Stimulated activated naive CD8-positive, alpha-beta T cell treated with anti-CD3 and anti-CD28 coated beads, Interleukin-15, Interleukin-2, amounts not matched to agents 100 U/mL and 50 U/mL, for 24 hours (primary cell): Measurements from ENCODE around the gene NELFA.
"Not testable (repeated sequence)": the region's sequence is repeated elsewhere in the genome, so short reads cannot be mapped to it uniquely, and the experiment has no call there.

Source experiments
- ATAC-seq: fragments of 150-1000 bp; cut with Tn5 transposase; one replicate; pipeline ENCODE4 v1.10.0; 2021
- DNase-seq: peaks from one replicate; pipeline ENCODE4 v3.0.0; 2021

Gene NELFA

DNA sequence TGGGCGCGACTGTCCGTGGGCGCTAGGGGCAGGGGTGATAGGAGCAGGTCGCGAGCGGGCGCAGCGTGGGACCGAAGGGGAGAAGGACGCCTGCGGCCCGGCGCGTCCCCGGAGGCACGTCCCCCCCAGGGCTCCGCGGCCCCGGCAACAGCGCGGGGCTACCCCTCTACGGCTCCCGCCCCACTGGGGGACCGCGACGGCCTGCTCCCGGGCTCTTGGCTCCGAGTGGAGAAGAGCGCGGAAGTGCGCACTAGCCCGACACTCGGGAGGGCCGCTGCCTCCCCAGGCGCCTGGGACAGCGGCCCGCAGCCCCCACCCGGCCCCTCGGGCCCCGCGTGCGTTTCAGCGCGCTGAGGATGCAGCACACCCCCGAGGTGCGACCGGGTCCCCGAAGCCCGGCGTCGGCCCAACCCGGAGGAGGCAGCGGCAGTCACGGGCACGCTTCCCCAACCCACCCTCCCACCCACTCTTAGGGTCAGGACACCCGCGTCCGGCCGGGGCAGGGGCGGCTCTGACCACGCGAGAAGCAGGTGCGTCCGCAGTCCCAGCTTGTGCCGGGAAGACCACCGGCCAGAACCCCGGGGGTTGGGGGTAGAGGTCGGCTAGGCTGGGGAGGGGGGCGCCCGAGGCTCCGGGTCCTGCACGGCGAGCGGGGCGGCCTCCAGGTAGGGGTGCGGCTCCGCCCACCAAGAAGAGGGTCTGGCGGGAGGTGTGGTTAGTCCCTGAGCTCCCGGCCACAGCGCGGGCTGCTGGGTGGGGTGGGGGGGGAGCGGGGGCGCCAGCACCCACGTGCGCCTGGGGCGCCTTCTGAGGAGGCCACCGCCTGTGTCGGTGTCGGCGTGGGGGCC is 31.8 kb upstream of the NELFA start:
- no peak for DNase-seq
- ATAC-seq = no peak

DNA sequence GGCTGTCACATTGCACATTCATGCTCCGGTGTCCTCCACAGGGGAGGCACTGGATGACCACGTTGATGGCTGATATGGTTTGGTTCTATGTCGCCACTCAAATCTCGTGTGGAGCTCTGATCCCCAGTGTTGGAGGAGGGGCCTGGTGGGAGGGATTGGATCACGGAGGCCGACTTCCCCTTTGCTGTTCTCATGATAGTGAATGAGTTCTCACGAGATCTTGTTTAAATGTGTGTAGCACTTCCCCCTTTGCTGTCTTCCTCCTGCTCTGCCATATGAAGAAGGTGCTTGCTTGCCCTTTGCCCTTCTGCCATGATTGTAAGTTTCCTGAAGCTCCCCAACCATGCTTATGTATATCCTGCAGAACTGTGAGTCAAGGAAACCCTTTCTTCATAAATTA is 28.1 kb upstream of the NELFA start:
- no peak for DNase-seq

DNA sequence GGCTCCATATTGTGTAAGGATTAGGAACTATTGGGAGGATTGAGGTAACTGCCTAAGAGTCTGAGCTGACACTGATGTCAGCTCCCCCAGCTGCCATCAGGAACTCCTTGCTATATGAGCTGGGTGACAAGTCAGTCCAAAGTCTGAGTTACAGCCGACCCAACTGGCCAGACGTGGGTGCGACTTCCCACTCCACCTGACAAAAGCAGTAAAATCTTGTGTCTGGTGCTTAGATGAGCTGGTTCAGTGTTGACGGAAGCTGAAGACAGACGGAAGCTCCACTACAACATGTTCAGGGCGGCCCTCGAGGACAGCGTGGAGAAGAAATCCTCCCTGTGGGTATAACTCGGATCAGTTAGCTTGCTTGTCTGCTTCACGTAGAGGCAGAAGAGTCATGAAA is 27.6 kb upstream of the NELFA start:
- no peak for ATAC-seq

More for the DNA sequence above, 28.1 kb upstream of the NELFA start:
- no peak for ATAC-seq

DNA sequence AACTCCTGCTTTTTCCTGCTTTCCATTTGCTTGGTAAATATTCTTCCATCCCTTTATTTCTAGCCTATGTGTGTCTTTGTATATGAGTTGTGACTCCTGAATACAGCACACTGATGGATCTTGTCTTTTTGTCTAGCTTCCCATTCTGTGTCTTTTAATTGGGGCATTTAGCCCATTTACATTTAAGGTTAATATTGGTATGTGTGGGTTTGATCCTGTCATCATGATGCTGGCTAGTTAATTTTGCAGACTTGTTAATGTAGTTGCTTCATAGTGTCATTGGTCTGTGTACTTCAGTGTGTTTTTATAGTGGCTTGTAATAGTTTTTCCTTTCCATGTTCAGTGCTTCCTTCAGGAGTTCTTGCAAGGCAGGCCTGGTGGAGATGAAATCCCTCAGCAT is 22.4 kb upstream of the NELFA start:
- DNase-seq, ATAC-seq: not testable (repeated sequence)

More for the DNA sequence above, 27.6 kb upstream of the NELFA start:
- no peak for DNase-seq

DNA sequence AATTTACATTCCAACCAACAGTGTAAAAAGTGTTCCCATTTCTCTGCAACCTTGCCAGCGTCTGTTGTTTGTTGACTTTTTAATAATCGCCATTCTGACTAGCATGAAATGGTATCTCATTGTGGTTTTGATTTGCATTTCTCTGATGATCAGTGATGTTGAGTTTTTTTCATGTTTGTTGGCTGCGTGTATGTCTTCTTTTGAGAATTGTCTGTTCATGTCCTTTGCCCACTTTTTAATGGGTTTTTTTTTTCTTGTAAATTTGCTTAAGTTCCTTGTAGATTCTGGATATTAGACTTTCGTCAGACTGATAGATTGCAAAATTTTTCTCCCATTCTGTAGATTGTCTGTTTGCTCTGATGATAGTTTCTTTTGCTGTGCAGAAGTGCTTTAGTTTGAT is 18.3 kb upstream of the NELFA start:
- not testable (repeated sequence) for ATAC-seq, DNase-seq

DNA sequence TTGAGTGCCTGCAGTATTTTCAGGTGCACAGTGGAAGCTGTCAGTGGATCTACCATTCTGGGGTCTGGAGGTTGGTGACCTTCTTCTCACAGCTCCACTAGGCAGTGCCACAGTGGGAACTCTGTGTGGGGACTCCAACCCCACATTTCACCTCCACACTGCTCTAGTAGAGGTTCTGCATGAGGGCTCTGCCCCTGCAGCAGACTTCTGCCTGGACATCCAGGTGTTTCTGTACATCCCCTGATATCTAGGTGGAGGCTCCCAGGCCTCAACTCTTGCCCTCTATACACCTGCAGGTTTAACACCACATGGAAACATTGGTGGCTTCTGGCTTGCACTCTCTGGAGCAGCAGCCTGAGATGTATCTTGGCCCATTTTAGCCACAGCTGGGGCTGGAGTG is 17.0 kb upstream of the NELFA start:
- ATAC-seq (no peak), DNase-seq (no peak)

DNA sequence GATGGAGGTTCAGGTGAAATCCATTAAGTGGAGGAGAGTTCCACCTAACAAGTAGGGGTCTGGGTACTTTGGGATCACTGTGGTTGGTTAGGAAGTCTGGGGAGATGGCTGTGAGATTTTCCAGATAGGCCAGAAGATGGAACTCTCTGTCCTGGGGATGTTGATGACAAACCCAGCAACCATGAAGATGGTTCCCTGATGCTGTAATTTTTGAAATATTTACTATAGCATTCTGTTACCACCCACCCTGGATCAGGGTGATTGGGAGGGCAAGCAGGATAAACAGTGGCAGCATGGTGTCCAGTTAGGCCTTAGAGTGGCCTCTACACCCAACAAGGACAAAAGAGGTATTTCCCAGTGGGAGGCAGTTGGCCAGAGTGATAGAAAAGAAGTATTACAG is 15.9 kb upstream of the NELFA start:
- ATAC-seq (no peak), DNase-seq (no peak)

DNA sequence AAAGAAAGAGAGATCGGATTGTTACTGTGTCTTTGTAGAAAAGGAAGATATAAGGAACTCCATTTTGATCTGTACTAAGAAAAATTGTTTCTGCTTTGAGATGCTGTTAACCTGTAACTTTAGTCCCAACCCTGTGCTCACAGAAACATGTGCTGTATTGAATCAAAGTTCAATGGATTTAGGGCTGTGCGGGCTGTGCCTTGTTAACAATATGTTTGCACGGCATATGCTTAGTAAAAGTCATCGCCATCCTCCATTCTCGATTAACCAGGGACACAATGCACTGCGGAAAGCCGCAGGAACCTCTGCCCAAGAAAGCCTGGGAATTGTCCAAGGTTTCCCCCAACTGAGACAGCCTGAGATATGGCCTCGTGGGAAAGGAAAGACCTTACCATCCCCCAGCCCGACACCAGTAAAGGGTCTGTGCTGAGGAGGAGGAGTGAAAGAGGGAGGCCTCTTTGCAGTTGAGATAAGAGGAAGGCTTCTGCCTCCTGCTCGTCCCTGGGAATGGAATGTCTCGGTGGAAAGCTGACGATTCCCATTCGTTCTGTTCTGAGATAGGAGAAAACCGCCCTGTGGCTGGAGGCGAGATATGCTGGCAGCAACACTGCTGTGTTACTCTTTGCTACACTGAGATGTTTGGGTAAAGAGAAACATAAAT is 12.7 kb upstream of the NELFA start:
- not testable (repeated sequence) for DNase-seq, ATAC-seq

DNA sequence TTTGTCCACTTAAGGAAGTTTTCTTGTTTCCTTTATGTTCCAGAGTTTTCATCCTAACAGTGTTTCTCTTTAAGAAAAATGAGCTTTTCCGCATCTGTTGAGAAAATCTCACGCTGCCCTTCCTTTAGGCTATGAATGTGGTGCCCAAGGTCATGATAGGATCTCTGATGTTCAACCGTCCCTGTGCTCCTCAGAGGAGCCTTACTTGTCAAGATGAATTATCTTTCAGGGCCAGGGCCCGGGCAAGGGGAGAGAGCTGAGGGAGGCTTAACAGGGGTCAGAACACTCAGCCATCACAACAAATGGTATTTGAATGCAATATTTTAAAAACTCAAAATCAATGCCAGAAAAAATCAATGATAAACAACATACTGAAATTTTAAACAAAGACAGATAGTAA is 6.2 kb upstream of the NELFA start:
- DNase-seq (no peak), ATAC-seq (no peak)

DNA sequence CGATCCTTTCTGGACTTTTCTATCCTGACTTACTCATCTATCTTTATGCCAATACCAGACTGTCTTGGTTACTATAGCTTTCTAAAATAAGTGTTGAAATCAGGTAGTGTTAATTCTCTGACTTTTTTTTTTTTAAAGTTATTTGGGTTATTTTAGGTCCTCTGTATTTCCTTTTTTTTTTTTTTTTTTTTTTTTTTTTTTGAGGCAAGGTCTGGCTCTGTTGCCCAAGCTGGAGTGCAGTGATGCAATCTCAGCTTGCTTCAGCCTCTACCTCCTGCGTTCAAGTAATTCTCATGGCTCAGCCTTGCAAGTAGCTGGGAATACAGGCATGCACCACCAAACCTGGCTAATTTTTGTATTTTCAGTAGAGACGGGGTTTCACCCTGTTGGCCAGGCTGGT is 2.8 kb upstream of the NELFA start:
- ATAC-seq (no peak), DNase-seq (no peak)

DNA sequence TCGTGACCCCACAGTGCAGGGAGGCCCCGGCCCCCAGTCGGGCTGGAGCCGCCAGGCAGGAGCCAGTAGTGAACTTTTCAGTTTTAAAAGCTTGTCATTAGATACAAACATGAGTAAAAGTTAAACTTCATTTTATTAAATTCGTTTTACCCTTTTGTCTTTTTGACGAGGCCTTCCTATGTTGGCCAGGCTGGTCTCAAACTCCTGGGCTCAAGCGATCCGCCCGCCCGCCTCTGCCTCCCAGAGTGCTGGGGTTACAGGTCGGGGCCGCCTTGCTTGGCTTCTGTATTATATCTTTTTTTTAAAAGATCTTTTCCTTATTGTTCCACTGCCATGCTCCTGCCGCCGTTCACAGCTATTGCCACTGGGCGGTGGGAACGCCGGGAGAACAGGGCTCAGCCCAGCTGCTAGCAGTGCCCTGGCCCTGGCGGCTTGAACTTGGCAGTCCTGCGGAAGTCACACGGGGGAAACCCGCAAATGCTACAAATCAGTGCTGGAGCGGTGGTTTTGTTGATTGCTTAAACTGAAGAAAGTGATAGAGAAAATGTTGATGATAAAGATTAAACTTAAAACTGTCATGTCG is 968 bp upstream of the NELFA start:
- ATAC-seq (peak; percentile 40), DNase-seq (peak; percentile 63)

DNA sequence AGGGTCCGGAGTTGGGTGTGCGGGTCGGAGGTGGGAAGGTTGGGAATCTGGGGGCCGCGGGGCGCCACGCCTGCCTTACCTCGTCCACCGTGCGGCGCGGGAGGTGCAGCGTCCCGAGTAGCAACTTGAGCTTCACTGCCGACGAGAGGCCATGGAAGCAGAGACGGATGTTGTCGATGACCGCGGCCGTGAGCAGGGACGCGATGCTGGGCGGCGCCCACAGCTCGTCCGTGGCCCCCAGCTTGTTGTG is 178 bp downstream of the NELFA start:
- no peak for DNase-seq
- no peak for ATAC-seq

DNA sequence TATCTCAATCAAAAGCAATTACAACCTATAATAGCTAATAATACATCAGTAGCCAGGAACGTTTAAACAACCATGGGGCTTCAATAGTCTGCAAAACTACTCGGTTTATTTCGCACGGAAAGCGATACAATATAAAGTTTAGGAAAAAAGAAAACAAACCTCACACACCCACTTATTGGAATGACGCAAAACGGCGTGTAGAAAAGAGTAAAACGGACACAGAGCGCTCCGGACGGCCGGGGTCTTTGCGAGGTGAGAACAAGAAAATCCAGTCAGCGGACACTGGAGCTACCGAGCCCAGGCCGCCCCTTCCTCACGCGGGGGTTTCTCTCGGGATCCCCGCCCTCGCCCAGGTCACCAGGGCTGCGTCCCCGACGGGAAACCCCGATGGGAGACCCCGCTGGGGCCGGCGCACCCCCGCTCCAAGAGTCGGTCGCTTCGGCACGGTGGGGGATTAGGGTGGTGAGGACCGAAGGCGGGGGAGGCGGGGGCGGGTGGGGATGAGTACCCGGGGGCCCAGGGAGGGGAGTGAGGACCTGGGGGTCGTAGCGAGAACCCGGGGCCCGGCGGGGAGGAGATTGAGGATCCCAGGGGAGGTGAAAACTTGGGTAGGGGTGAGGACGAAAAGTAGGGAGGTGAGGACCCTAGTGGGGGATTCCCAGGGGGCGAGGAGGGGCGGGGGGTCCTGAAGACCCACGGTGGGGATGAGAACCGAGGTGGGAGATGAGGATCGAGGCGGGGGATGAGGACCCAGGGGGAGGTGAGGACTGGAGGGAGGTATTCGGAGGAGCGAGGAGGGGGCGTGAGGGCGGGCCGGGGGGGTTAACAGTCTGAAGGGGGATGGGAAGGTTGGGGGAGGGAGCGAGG is 737 bp downstream of the NELFA start:
- DNase-seq = no peak
- no peak for ATAC-seq

DNA sequence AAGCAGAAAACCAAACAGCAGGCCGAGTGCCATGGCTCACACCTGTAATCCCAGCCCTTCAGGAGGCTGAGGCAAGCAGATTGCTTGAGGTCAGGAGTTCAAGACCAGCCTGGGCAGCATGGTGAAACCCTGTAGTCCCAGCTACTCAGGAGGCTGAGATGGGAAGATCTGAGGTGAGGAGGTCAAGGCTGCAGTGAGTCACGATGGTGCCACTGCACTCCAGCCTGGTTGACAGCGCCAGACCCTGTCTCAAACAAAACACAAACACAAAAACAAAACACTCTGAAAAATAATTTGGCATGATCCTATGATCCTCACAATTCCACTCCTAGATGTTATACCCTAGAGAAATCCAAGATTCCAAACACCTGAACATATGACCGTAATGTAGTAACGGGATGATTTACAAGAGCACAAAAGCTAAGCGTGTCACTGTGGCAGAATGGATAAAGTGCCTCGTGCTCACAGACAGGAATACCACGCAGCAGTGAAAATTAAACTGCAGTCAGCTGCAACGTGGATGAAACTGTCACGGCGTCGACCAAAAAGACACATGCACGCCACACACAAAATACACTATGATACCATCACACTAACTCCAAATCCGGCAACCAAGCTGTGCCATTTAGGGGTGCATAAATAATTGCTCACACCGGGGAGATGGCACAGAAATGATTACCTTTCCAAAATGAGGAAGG is 1.7 kb downstream of the NELFA start:
- ATAC-seq = no peak
- no peak for DNase-seq

DNA sequence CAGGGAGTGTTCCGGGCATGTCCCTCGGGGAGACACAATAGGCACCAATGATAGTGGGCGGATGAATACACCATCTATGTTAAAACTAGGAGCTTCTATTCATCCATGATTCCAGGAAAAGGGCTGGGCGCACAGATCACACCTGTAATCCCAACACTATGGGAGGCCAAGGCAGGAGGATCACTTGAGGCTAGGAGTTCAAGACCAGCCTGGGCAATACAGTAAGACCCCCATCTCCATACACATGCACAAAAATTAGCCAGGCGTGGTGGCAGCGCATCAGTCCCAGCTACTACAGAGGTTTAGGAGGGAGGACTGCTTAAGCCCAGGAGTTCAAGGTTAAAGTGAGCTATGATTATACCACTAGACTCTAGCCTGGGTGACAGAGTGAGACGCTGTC is 2.4 kb downstream of the NELFA start:
- no peak for ATAC-seq
- DNase-seq = no peak

DNA sequence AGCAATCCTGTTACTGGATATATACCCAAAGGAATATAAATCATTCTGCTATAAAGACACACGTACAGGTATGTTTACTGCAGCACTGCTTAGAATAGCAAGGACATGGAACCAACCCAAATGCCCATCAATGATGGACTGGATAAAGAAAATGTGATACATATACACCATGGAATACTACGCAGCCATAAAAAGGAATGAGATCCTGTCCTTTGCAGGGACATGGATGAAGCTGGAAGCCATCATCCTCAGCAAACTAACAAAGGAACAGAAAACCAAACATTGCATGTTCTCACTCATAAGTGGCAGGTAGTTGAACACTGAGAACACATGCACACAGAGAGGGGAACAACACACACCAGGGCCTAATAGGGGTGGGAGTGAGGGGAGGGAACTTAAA is 5.4 kb downstream of the NELFA start:
- not testable (repeated sequence) for ATAC-seq, DNase-seq

DNA sequence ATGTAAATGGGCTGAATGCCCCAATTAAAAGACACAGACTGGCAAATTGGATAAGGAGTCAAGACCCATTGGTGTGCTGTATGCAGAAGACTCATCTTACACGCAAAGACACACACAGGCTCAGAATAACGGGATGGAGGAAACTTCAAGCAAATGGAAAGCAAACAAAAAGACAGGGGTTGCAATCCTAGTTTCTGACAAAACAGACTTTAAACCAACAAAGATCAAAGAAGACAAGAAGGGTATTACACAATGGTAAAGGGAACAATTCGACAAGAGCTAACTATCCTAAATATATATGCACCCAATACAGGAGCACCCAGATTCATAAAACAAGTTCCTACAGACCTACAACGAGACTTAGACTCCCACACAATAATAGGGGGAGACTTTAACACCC is 9.5 kb downstream of the NELFA start:
- not testable (repeated sequence) for ATAC-seq

DNA sequence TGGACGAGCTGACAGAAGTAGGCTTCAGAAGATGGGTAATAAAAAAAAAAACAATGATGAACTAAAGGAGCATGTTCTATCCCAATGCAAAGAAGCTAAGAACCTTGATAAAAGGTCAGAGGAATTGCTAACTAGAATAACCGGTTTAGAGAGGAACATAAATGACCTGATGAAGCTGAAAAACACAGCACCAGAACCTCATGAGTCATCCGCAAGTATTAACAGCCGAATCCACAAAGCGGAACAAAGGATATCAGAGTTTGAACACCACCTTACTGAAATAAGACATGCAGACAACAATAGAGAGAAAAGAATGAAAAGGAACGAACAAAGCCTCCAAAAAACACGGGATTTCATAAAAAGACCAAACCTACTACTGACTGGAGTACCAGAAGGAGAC is 10.5 kb downstream of the NELFA start:
- no peak for ATAC-seq
- DNase-seq = no peak

More for the DNA sequence above, 9.5 kb downstream of the NELFA start:
- not testable (repeated sequence) for DNase-seq

DNA sequence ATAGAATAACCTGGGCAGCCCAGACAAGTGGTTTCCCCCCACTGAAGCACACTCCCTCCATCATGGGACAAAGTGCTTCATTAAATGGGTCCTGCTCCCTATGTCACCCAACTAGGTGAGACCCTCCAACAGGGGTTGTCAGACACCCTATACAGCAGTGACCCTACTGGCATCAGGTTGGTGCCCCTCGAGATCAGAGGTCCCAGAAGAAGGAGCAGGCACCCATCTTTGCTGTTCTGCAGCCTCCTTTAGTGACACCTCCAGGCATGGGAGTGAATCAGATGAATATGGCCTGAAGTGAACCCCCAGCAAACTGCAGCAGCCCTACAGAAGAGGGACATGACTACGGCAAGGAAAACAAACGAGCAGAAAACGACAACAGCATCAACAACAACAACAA is 11.1 kb downstream of the NELFA start:
- ATAC-seq = no peak
- DNase-seq = no peak

DNA sequence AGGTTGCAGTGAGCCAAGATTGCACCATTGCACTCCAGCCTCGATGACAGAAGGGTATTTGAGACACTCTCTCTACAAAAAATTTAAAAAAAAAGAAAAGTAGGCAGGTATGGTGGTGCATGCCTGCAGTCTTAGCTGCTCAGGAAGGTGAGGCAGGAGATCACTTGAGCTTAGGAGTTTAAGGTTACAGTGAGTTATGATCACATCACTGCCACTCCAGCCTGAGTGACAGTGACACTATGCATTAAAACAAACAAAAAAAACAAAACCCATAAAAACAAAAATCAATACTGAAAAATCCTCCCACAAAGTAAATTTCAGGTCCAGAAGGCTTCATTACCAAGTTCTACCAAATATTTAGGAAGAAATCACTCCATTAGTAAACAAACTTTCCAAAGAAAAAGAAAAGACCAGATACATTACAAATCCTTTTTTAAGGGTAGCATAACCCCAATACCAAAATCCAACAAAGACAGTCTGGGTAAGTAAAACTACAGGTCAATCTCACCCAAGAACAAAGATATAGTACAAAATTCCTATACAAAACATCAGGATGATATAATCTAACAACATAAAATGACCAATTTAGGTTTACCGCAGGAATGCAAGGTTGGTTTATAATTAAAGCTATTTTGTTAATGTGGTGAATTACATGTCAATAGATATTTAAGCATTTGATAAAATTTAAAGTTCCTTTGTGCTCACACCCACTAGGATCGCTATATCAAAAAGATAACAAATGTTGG is 11.7 kb downstream of the NELFA start:
- ATAC-seq (no peak), DNase-seq (no peak)

DNA sequence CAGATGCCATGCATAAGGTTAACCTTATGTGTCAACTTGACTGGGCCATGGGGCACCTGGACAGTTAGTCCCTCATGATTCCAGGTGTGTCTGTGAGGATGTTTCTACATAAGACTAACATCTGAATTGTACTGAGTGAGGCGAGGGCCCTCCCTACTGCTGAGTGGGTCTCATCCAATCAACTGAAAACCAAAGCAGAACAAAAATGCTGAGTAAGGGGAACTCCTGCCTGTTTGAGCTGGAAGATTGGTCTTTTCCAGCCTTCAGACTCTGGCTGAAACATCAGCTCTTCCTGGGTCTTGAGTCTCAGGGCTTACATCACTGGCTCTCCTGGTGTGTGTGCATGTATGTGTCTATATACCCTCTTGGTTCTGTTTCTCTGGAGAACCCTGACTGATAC is 13.8 kb downstream of the NELFA start:
- ATAC-seq = no peak

More for the DNA sequence above, 13.8 kb downstream of the NELFA start:
- DNase-seq = no peak
